HepG2 (cell line): ENCODE measurements around the gene ACOXL. TPM values are rescaled to one million over a fixed set of nuclear protein-coding genes. Genes with fewer than 3 reads are reported as not detected.

Experiments
- LCORL ChIP-seq, 2 experiments: fragments of 450-650 bp in 1 of 2; sonication (generic) in 1 of 2; formaldehyde crosslinking in 1 of 2; IDR thresholded peaks; 2 replicates each; pipeline versions ENCODE4 v1.5.0 to v1.6.1; 2017 to 2020; ENCODE audit warnings: antibody characterized with exemption in 1 of 2, missing genetic modification reagents in 1 of 2
- SRSF4 ChIP-seq: fragments of 200-400 bp; formaldehyde crosslinking; IDR thresholded peaks from one replicate; pipeline ENCODE4 v1.6.1; 2018; ENCODE audit warnings: mild to moderate bottlenecking, low read depth, low read length, moderate library complexity; ENCODE audit not compliant: poor library complexity, severe bottlenecking
- ZBTB40 ChIP-seq, 2 experiments: fragments of 450-650 bp in 1 of 2; sonication (generic) in 1 of 2; formaldehyde crosslinking in 1 of 2; IDR thresholded peaks; 2 replicates each; pipeline versions ENCODE4 v1.6.1 to v1.8.0; 2016 to 2022; ENCODE audit warnings: antibody characterized with exemption in 1 of 2, mild to moderate bottlenecking in 1 of 2, missing genetic modification reagents in 1 of 2
- ZNF660 ChIP-seq: sonication (generic); formaldehyde crosslinking; IDR thresholded peaks from 2 replicates; pipeline ENCODE4 v1.5.1; 2020; ENCODE audit warnings: mild to moderate bottlenecking, low read depth, missing genetic modification reagents, borderline replicate concordance
- polyA plus RNA-seq, 8 experiments: library from polyadenylated mRNA; depleted of rRNA in 3 of 8; stranded (reverse) in 7 of 8; unstranded in 1 of 8; fragments of >200 nt; fragmentation: Illumina TruSeq in 4 of 8; extraction: Trizol in 4 of 8; gene quantifications; 2 replicates each; pipeline versions ENCODE4 v1.2.1 to v1.2.3, GENCODE V29; 2011 to 2016; ENCODE audit warnings: low read depth in 4 of 8, missing spikeins in 1 of 8, mixed read lengths in 1 of 8; ENCODE audit not compliant: insufficient read depth in 1 of 8
- total RNA-seq, 5 experiments: library from RNA; depleted of rRNA; stranded (reverse); fragments of >200 nt; fragmentation: Illumina TruSeq; extraction: Trizol; gene quantifications; 2 replicates each; pipeline ENCODE4 v1.2.3, GENCODE V29; 2016; ENCODE audit warnings: low read depth in 1 of 5

Gene ACOXL
- total and polyA plus RNA-seq, 2 of the 13 experiments (the other 11 are each of a cell fraction or from before 2014, with no cell fraction given), result not detected

- TF ChIP-seq SRSF4 (no peak), ZBTB40 (IDR thresholded peaks at IDR 0.05) (no peak), ZBTB40 (CRISPR knock-in tag; IDR thresholded peaks at IDR 0.05) (no peak), LCORL (IDR thresholded peaks at IDR 0.05) (no peak), LCORL (CRISPR knock-in tag; IDR thresholded peaks at IDR 0.05) (no peak), ZNF660 (CRISPR knock-in tag) (no peak)
Observed at GRCh38 chr2:110740747-110741349, 8.5 kb downstream of the ACOXL start (continued).
